Endothelial cell of umbilical vein (primary cell): Measurements from ENCODE around the gene FMO1. TPM values are rescaled to one million over a fixed set of nuclear protein-coding genes. Genes with fewer than 3 reads are reported as not detected.

ENCODE experiments used
- Bru-seq: library from RNA; stranded (reverse); fragments of 400-500 nt; gene quantifications from one replicate; lab custom pipeline; 2021; lab: Mats Ljungman, UMichigan
- BruChase-seq, 2 experiments: library from RNA; stranded (reverse); fragments of 400-500 nt; gene quantifications; one replicate each; lab custom pipeline; 2021; lab: Mats Ljungman, UMichigan
- BruUV-seq: library from RNA; stranded (reverse); fragments of 400-500 nt; replicated peaks from 2 replicates; lab custom pipeline; 2021; lab: Mats Ljungman, UMichigan
- CTCF ChIA-PET: fragments of 300-600, 350-600 bp; sonication (Branson Sonifier 250); formaldehyde crosslinking; loops from one replicate; lab custom pipeline; 2021; ENCODE audit warnings: antibody characterized with exemption, inconsistent platforms; lab: Charles Lee
- POLR2A ChIA-PET: fragments of 300-600, 350-600 bp; sonication (Branson Sonifier 250); formaldehyde crosslinking; loops from one replicate; lab custom pipeline; 2021; ENCODE audit warnings: antibody characterized with exemption, inconsistent platforms; lab: Charles Lee
- DNase-seq: peaks from one replicate; pipeline ENCODE4 v3.0.0-alpha.2; 2011; ENCODE audit warnings: low read depth, low spot score
- FAIRE-seq: peaks from 2 replicates; lab custom pipeline; 2011; peaks lifted over from hg19 to GRCh38; lab: Jason Lieb, UNC
- H2AFZ ChIP-seq: 2 replicates; pipeline ENCODE4 v1.6.0; 2012; ENCODE audit warnings: low read depth, low read length, control low read depth, inconsistent platforms
- H3K27ac ChIP-seq: 2 replicates; pipeline ENCODE4 v1.5.1; 2011; ENCODE audit warnings: low read depth, mild to moderate bottlenecking, control low read depth, low read length, moderate library complexity; ENCODE audit not compliant: insufficient read depth
- H3K27me3 ChIP-seq, 2 experiments: 2 replicates each; pipeline versions ENCODE4 v1.6.0 to v1.6.1; 2011; ENCODE audit warnings: low read length in 2 of 2, mixed read lengths in 1 of 2; ENCODE audit not compliant: control insufficient read depth in 2 of 2, insufficient read depth in 2 of 2
- H3K36me3 ChIP-seq, 2 experiments: 2 replicates in 1 of 2; 3 replicates in 1 of 2; pipeline ENCODE4 v1.5.1; 2011; ENCODE audit warnings: low read length in 2 of 2, mild to moderate bottlenecking in 1 of 2, moderate library complexity in 1 of 2; ENCODE audit not compliant: control insufficient read depth in 2 of 2, insufficient read depth in 2 of 2; ENCODE audit errors: extremely low read depth in 1 of 2
- H3K4me1 ChIP-seq: 3 replicates; pipeline ENCODE4 v1.5.1; 2011; ENCODE audit warnings: mild to moderate bottlenecking, low read length; ENCODE audit not compliant: control insufficient read depth, insufficient read depth; ENCODE audit errors: extremely low read depth
- H3K4me2 ChIP-seq: 2 replicates; pipeline ENCODE4 v1.6.1; 2011; ENCODE audit warnings: low read length, control low read depth, mixed read lengths; ENCODE audit not compliant: insufficient read depth
- H3K4me3 ChIP-seq, 3 experiments: fragments of 200-600 bp in 1 of 3; sonication (generic), shearing (Covaris generic) in 1 of 3; replicated peaks in 1 of 3; 2 replicates each; pipeline ENCODE4 v1.5.1; 2011 to 2016; ENCODE audit warnings: control low read depth in 3 of 3, low read length in 3 of 3, mild to moderate bottlenecking in 2 of 3, inconsistent platforms in 1 of 3, low read depth in 1 of 3, moderate library complexity in 1 of 3; ENCODE audit not compliant: insufficient read depth in 1 of 3
- H3K79me2 ChIP-seq: 2 replicates; pipeline ENCODE4 v1.6.0; 2012; ENCODE audit warnings: low read length, inconsistent platforms; ENCODE audit not compliant: control insufficient read depth, insufficient read depth
- H3K9ac ChIP-seq: replicated peaks from 2 replicates; pipeline ENCODE3; 2011; ENCODE audit warnings: low read length, control low read depth; ENCODE audit not compliant: insufficient read depth; ENCODE audit errors: extremely low read depth
- H3K9me1 ChIP-seq: replicated peaks from 3 replicates; pipeline ENCODE4 v1.6.0; 2011; ENCODE audit warnings: mild to moderate bottlenecking, low read length; ENCODE audit not compliant: control insufficient read depth, insufficient read depth; ENCODE audit errors: extremely low read depth
- H3K9me3 ChIP-seq: replicated peaks from 2 replicates; pipeline ENCODE4 v1.5.1; 2012; ENCODE audit warnings: low read length, inconsistent platforms; ENCODE audit not compliant: control insufficient read depth, insufficient read depth
- H4K20me1 ChIP-seq: replicated peaks from 2 replicates; pipeline ENCODE3; 2011; ENCODE audit warnings: mild to moderate bottlenecking, low read length; ENCODE audit not compliant: control insufficient read depth, insufficient read depth; ENCODE audit errors: extremely low read depth
- EZH2 ChIP-seq: IDR thresholded peaks from 2 replicates; pipeline ENCODE4 v1.6.1; 2012; ENCODE audit warnings: borderline replicate concordance, low read depth, mild to moderate bottlenecking, moderate library complexity, low read length, inconsistent platforms; ENCODE audit not compliant: severe bottlenecking
- FOS ChIP-seq: IDR thresholded peaks from 2 replicates; pipeline ENCODE4 v1.6.1; 2011; ENCODE audit warnings: mild to moderate bottlenecking, low read length, moderate library complexity, borderline replicate concordance; ENCODE audit not compliant: insufficient read depth
- JUN ChIP-seq: IDR thresholded peaks from 2 replicates; pipeline ENCODE4 v1.6.1; 2011; ENCODE audit warnings: borderline replicate concordance, low read depth; ENCODE audit not compliant: insufficient read length, insufficient read depth
- MYC ChIP-seq: IDR thresholded peaks from one replicate; pipeline ENCODE4 v1.6.1; 2011; ENCODE audit warnings: mild to moderate bottlenecking, low read depth, low read length
- POLR2A ChIP-seq: IDR thresholded peaks from 2 replicates; pipeline ENCODE4 v1.6.1; 2012; ENCODE audit warnings: low read depth, mild to moderate bottlenecking, control low read depth, low read length
- dilution Hi-C: fragments of 300-500 bp; cut with MboI; formaldehyde crosslinking; loops from one replicate; pipeline ENCODE4 v1.15.0; 2019; ENCODE audit warnings: low sequenced_read_pairs; ENCODE audit not compliant: extremely low pct_ligation_motif_present
- intact Hi-C: fragments of 100-400 bp; cut with micrococcal nuclease; formaldehyde crosslinking; loops from one replicate; pipeline ENCODE4 v1.10.0; 2022
- long read RNA-seq: library from polyadenylated mRNA; stranded (forward); transcript quantifications from one replicate; pipeline ENCODE4 v2.0.0, GENCODE V29; 2021
- polyA minus RNA-seq, 3 experiments: library from RNA; depleted of rRNA, polyadenylated mRNA; stranded (reverse); fragments of >200 nt; gene quantifications; 1 replicate in 1 of 3; 2 replicates in 2 of 3; pipeline ENCODE4 v1.2.3, GENCODE V29; 2011
- polyA plus RNA-seq, 4 experiments: library from polyadenylated mRNA; depleted of rRNA in 3 of 4; stranded (reverse) in 3 of 4; unstranded in 1 of 4; fragments of >200 nt; gene quantifications; 2 replicates each; pipeline versions ENCODE4 v1.2.1 to v1.2.3, GENCODE V29; 2011 to 2012; ENCODE audit warnings: missing spikeins in 1 of 4
- total RNA-seq: library from RNA; stranded (reverse); gene quantifications from 2 replicates; pipeline ENCODE4 v1.2.3, GENCODE V29; 2021

The FMO1 gene
- not detected in 2 replicates for total RNA-seq
- polyA plus RNA-seq: not detected in 2 replicates
- polyA plus RNA-seq (2011; cell fraction: cytosol; rRNA removed): not detected in 2 replicates
- not detected in 2 replicates for polyA plus RNA-seq (2011; cell fraction: nucleus; rRNA removed)
- not detected in 2 replicates for polyA plus RNA-seq (2012)
- polyA minus RNA-seq: not detected in 2 replicates
- polyA minus RNA-seq (2011; cell fraction: cytosol; rRNA and poly(A)+ RNA removed): not detected
- polyA minus RNA-seq (2011; cell fraction: nucleus; rRNA and poly(A)+ RNA removed): not detected in 2 replicates
- not detected for Bru-seq, nascent RNA
- BruChase-seq, experiment 1, labeled RNA remaining after a 6-hour chase: not detected
- BruChase-seq, experiment 2, labeled RNA remaining after a 2-hour chase: not detected
- long read RNA-seq: 0 reads

- TF ChIP-seq JUN: no peak
- TF ChIP-seq MYC: no peak
- Histone ChIP-seq H3K9me3 (no peaks in the 10 kb centered on the region), H3K4me3 (no peak within 1 kb of the TSS), H3K4me2 (no peak within 1 kb of the TSS), H3K27ac (no peak within 1 kb of the TSS), H3K79me2 (no peaks in the 10 kb centered on the region), H3K27me3 (peaks cover 8 to 12% of the 10 kb centered on the region in 2 experiments), H4K20me1 (no peaks in the 10 kb centered on the region), H3K9me1 (no peaks in the 10 kb centered on the region), H2AFZ (no peak within 1 kb of the TSS), H3K9ac (no peak within 1 kb of the TSS), H3K4me1 (no peaks in the 10 kb centered on the region), H3K36me3 (no peaks in the 10 kb centered on the region)
- ChIA-PET POLR2A (no interaction called here), CTCF (interaction anchor here (1.0 to 5.2 kb wide), 2 partner anchors 11 to 65 kb away, joined by 3 to 74 read pairs; partner anchors contain the start of gene FMO4)
- FAIRE-seq (no peak), DNase-seq (no peak)
- BruUV-seq: no TSS peak
- intact Hi-C loops (loop anchor here (10.0 kb wide), 1 partner anchor 156 kb away; no protein-coding TSS in a partner anchor), dilution Hi-C loops (no loop called here)
Observed at GRCh38 chr1:171248302-171248701, at the start of gene FMO1. Gene FMO1, plus strand, starts transcription at chr1:171248494. Its CDS starts 9,594 bp downstream, at chr1:171258088.

GRCh38 chr1:171204296-171204695 is 44.0 kb upstream of the FMO1 start:
- CTCF ChIA-PET: no interaction called here
- FAIRE-seq: no peak
- BruUV-seq: no TSS peak

More at GRCh38 chr1:171204296-171204695, 44.0 kb upstream of the FMO1 start:
- Histone ChIP-seq H3K4me3 (no peak overlapping the region), H4K20me1 (no peaks in the 10 kb centered on the region), H3K79me2 (no peaks in the 10 kb centered on the region), H3K4me1 (no peaks in the 10 kb centered on the region), H3K27ac (no peak overlapping the region), H3K36me3 (no peaks in the 10 kb centered on the region), H3K27me3 (no peaks in the 10 kb centered on the region), H3K9ac (no peak overlapping the region), H3K9me1 (no peaks in the 10 kb centered on the region), H3K9me3 (no peaks in the 10 kb centered on the region), H3K4me2 (no peak overlapping the region), H2AFZ (no peak overlapping the region)
- dilution Hi-C loops (no loop called here), intact Hi-C loops (no loop called here)
- no peak for DNase-seq
- TF ChIP-seq POLR2A (no peak), EZH2 (no peak), JUN (no peak), FOS (no peak)
- POLR2A ChIA-PET: no interaction called here
